ENCODE data around the gene TMEM107.

The TMEM107 gene

DNA sequence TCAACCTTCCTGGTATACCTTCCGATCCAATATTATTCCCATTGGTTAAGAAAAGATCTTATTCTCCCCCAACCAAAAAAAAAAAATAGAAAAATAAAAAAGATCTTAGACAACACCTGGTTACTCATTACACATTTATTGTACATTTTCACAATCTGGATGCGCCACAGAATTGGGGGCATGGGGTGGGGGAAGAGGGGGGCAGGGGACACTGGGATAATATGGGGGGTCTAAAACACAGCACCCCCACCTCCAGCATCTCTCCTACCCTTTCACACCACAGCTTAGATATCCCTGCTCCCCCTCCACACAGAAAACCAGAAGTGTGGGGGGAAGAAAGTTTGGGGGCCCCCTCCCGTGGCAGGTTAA, 17.2 kb downstream of the TMEM107 start:
- ChIA-PET POLR2A (interaction anchor here (0.8 to 3.6 kb wide), 6 partner anchors 8 to 29 kb away, joined by 3 to 33 read pairs (median 3); no protein-coding TSS in a partner anchor), CTCF (interaction anchor here (0.6 to 19.3 kb wide), 10 partner anchors 11 to 556 kb away, joined by 3 to 292 read pairs (median 5); partner anchors contain the start of genes HES7 and PER1)
- H3K27me3 ChIP-seq (replicated peaks in 2 of 5; ENCODE audit: control insufficient read depth in 4 of 5, insufficient read depth in 5 of 5, low read length in 4 of 5) = no peaks in the 10 kb centered on the region
- H3K9me3 ChIP-seq (ENCODE audit: control extremely low read depth in 1 of 5, control insufficient read depth in 4 of 5, insufficient read depth in 2 of 5, low read depth in 1 of 5, low read length in 4 of 5) = no peaks in the 10 kb centered on the region
- no peak for DNase-seq
- WGBS (ENCODE audit: insufficient coverage) = no CpG with 5 or more reads among the region's 3 CpGs
- no peak overlapping the region for H3K27ac ChIP-seq (ENCODE audit: insufficient read depth in 1 of 2, low read depth in 1 of 2, low read length in 2 of 2, poor library complexity in 1 of 2, severe bottlenecking in 2 of 2)
- H3K4me1 ChIP-seq (ENCODE audit: control extremely low read depth in 1 of 4, control insufficient read depth in 4 of 4, insufficient read depth in 4 of 4, low read length in 3 of 4) = peaks cover 13 to 63% (median 58%) of the 10 kb centered on the region in 4 experiments
- peaks cover 0 to 28% (median 18%) of the 10 kb centered on the region in 4 experiments for H3K36me3 ChIP-seq (ENCODE audit: control insufficient read depth in 4 of 4, insufficient read depth in 4 of 4, low read length in 3 of 4)
- no peak overlapping the region for H3K4me3 ChIP-seq (ENCODE audit: control insufficient read depth in 1 of 7, extremely low read depth in 1 of 7, insufficient read depth in 4 of 7, low read depth in 2 of 7, low read length in 6 of 7)

DNA sequence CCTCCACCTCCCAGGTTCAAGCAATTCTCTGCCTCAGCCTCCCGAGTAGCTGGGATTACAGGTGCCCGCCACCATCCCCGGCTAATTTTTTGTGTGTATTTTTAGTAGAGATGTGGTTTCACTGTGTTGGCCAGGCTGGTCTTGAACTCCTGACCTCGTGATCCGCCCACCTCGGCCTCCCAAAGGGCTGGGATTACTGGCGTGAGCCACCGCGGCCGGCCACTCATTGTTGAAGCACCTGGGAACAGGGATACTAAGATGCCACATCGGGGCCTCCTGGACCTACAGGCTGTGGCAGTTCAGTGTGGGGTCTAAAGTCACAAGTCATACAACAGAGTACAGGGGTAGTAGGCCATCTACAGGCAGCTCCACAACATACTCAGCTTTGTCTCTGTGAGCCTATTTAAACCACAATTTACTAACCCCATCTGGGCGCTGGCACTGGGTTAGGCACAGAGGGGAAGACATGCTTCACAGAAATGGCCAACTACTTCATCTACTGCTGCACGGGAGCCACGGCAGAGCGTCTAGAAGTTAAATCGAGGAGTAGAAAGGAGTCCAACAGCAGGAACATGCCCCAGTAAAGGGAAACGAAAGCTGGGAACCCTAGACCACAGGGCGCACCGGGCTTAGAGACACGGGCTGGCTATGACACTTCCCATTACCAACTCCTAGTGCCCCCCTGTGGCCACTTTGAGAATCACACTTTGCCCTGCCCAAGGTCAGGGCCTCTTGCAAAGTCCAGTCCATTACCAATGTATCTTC, 17.7 kb downstream of the TMEM107 start:
- CTCF ChIA-PET = interaction anchor here (0.6 to 19.3 kb wide), 14 partner anchors 11 to 556 kb away, joined by 3 to 292 read pairs (median 4); partner anchors contain the start of genes HES7, PER1 and RANGRF
- Histone ChIP-seq H3K27ac (ENCODE audit: insufficient read depth in 1 of 2, low read depth in 1 of 2, low read length in 2 of 2, poor library complexity in 1 of 2, severe bottlenecking in 2 of 2) (peak overlapping the region in 1 of 2 experiments; percentile 49), H3K27me3 (replicated peaks in 2 of 5; ENCODE audit: control insufficient read depth in 4 of 5, insufficient read depth in 5 of 5, low read length in 4 of 5) (no peaks in the 10 kb centered on the region), H3K4me1 (ENCODE audit: control extremely low read depth in 1 of 4, control insufficient read depth in 4 of 4, insufficient read depth in 4 of 4, low read length in 3 of 4) (peaks cover 10 to 63% (median 58%) of the 10 kb centered on the region in 4 experiments), H3K4me3 (ENCODE audit: control insufficient read depth in 1 of 7, extremely low read depth in 1 of 7, insufficient read depth in 4 of 7, low read depth in 2 of 7, low read length in 6 of 7) (peak overlapping the region in 3 of 7 experiments; percentile 5 to 54 (median 46)), H3K9me3 (ENCODE audit: control extremely low read depth in 1 of 5, control insufficient read depth in 4 of 5, insufficient read depth in 2 of 5, low read depth in 1 of 5, low read length in 4 of 5) (no peaks in the 10 kb centered on the region), H3K36me3 (ENCODE audit: control insufficient read depth in 4 of 4, insufficient read depth in 4 of 4, low read length in 3 of 4) (peaks cover 0 to 28% (median 18%) of the 10 kb centered on the region in 4 experiments)
- POLR2A ChIA-PET = interaction anchor here (0.8 to 3.6 kb wide), 6 partner anchors 7 to 29 kb away, joined by 3 to 33 read pairs (median 3); no protein-coding TSS in a partner anchor
- WGBS (ENCODE audit: insufficient coverage) = 47% methylated on average over 17 of the region's 20 CpGs
- peak; percentile 86 to 91 (median 87) for DNase-seq

DNA sequence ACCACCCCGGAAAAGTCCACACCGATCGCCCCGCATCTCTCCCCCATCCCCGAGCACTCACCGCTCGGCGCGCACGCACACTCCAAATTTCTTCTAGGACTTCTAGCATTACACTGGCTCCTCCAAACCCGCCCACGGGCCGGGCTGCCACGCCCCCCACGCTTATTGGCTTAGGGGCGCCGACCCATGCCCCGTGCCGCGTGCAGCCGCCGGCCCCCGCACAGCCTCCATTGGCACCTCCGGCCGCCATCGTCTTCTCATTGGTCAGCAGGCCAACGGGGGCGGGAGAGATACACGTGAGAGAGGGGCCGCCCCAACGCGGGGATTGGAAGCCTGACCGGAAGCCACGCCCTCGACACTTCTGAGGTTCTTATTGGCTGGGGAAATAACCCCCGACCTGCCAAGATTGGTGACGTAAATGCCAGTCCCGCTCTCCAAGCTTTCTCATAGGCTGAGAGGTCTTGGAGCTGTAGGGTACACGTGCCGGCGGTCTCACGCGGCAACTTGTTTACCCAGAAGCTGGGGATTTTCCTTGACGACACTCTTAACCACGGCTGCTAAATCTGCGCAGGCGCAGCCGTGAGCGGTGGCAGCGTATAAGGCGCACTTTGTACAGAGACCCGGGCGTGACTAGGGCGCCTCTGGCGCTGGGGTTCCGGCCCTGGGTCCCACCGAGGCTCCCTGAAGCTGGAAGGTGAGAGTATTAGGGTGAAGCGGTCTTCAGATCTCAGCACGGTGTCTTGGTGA, 19.8 kb downstream of the TMEM107 start:
- WGBS (ENCODE audit: insufficient coverage) = under 1% methylated on average over 55 of the region's 59 CpGs
- Histone ChIP-seq H3K4me1 (ENCODE audit: control extremely low read depth in 1 of 4, control insufficient read depth in 4 of 4, insufficient read depth in 4 of 4, low read length in 3 of 4) (peaks cover 15 to 68% (median 65%) of the 10 kb centered on the region in 4 experiments), H3K4me3 (ENCODE audit: control insufficient read depth in 1 of 7, extremely low read depth in 1 of 7, insufficient read depth in 4 of 7, low read depth in 2 of 7, low read length in 6 of 7) (peak overlapping the region; percentile 61 to 88 (median 73)), H3K27me3 (replicated peaks in 2 of 5; ENCODE audit: control insufficient read depth in 4 of 5, insufficient read depth in 5 of 5, low read length in 4 of 5) (no peaks in the 10 kb centered on the region), H3K36me3 (ENCODE audit: control insufficient read depth in 4 of 4, insufficient read depth in 4 of 4, low read length in 3 of 4) (peaks cover 0 to 25% (median 16%) of the 10 kb centered on the region in 4 experiments), H3K9me3 (ENCODE audit: control extremely low read depth in 1 of 5, control insufficient read depth in 4 of 5, insufficient read depth in 2 of 5, low read depth in 1 of 5, low read length in 4 of 5) (no peaks in the 10 kb centered on the region), H3K27ac (ENCODE audit: insufficient read depth in 1 of 2, low read depth in 1 of 2, low read length in 2 of 2, poor library complexity in 1 of 2, severe bottlenecking in 2 of 2) (peak overlapping the region; percentile 91 to 96)
- CTCF ChIA-PET = interaction anchor here (0.5 to 19.3 kb wide), 7 partner anchors 15 to 96 kb away, joined by 3 to 292 read pairs (median 4); partner anchors contain the start of gene PER1
- POLR2A ChIA-PET = interaction anchor here (0.5 to 4.3 kb wide), 9 partner anchors 10 to 81 kb away, joined by 3 to 33 read pairs (median 5); no protein-coding TSS in a partner anchor
- DNase-seq = peak; percentile 100

DNA sequence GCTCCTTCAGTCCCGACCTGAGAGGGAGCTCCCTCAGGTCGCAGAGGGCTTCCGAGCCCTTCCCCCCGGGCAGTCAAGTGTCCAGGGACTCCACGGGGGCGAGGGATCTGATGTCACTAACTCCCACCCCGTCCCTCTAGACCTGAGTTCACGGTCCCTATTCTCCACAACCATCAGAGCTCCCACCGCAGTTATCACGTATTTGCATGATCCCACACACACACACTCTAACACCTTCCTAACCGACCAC, 20.3 kb downstream of the TMEM107 start:
- no peaks in the 10 kb centered on the region for H3K27me3 ChIP-seq (replicated peaks in 2 of 5; ENCODE audit: control insufficient read depth in 4 of 5, insufficient read depth in 5 of 5, low read length in 4 of 5)
- ChIA-PET POLR2A (interaction anchor here (2.2 to 4.3 kb wide), 3 partner anchors 12 to 17 kb away, joined by 23 to 33 read pairs (median 24); no protein-coding TSS in a partner anchor), CTCF (interaction anchor here (1.2 to 19.3 kb wide), 3 partner anchors 14 to 64 kb away, joined by 3 to 292 read pairs (median 3); partner anchors contain the start of gene PER1)
- peak overlapping the region; percentile 61 to 88 (median 73) for H3K4me3 ChIP-seq (ENCODE audit: control insufficient read depth in 1 of 7, extremely low read depth in 1 of 7, insufficient read depth in 4 of 7, low read depth in 2 of 7, low read length in 6 of 7)
- H3K4me1 ChIP-seq (ENCODE audit: control extremely low read depth in 1 of 4, control insufficient read depth in 4 of 4, insufficient read depth in 4 of 4, low read length in 3 of 4) = peaks cover 15 to 68% (median 65%) of the 10 kb centered on the region in 4 experiments
- no peaks in the 10 kb centered on the region for H3K9me3 ChIP-seq (ENCODE audit: control extremely low read depth in 1 of 5, control insufficient read depth in 4 of 5, insufficient read depth in 2 of 5, low read depth in 1 of 5, low read length in 4 of 5)
- peaks cover 0 to 20% (median 13%) of the 10 kb centered on the region in 4 experiments for H3K36me3 ChIP-seq (ENCODE audit: control insufficient read depth in 4 of 4, insufficient read depth in 4 of 4, low read length in 3 of 4)
- 0% methylated on average over 8 of the region's 11 CpGs for WGBS (ENCODE audit: insufficient coverage)
- DNase-seq = no peak
- peak overlapping the region; percentile 91 to 96 for H3K27ac ChIP-seq (ENCODE audit: insufficient read depth in 1 of 2, low read depth in 1 of 2, low read length in 2 of 2, poor library complexity in 1 of 2, severe bottlenecking in 2 of 2)

DNA sequence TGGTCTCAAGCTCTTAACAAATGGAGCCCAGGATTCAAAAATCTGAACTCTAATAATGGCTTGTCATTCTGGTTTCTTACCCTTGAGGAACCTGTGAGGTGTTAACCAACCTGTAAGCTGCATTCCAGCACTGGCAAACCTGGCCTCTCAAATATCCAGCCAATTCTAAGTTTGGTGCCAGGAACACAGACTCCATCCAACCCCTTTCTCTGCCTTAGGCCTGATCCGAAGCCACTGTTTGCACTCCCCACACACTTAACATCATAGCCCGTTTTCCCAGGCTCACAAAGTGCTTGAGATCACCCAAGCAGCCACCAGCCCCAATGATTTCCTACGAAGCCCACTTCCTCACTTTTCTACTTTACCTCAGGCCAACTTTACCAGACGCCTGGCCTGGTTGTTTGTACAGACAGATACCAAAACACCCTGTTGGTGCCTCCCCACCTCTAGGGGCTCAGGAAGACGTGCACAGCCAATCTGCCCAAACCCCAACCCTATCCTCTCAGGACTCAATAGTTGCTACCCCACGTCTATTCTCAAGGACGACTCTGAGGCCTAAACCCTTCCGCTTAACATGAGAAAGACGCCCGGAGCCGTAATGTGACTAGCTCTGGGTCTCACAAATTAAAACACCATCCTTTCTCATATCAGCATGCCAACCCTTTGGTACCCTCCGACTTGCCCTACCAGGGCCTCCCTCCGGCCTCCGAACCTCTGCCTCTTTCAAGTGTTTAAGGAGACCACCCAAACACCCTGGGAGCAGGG, 20.8 kb downstream of the TMEM107 start:
- Histone ChIP-seq H3K36me3 (ENCODE audit: control insufficient read depth in 4 of 4, insufficient read depth in 4 of 4, low read length in 3 of 4) (peaks cover 0 to 15% (median 12%) of the 10 kb centered on the region in 4 experiments), H3K4me1 (ENCODE audit: control extremely low read depth in 1 of 4, control insufficient read depth in 4 of 4, insufficient read depth in 4 of 4, low read length in 3 of 4) (peaks cover 15 to 68% (median 68%) of the 10 kb centered on the region in 4 experiments), H3K4me3 (ENCODE audit: control insufficient read depth in 1 of 7, extremely low read depth in 1 of 7, insufficient read depth in 4 of 7, low read depth in 2 of 7, low read length in 6 of 7) (peak overlapping the region; percentile 61 to 88 (median 73)), H3K27ac (ENCODE audit: insufficient read depth in 1 of 2, low read depth in 1 of 2, low read length in 2 of 2, poor library complexity in 1 of 2, severe bottlenecking in 2 of 2) (peak overlapping the region; percentile 91 to 96), H3K27me3 (replicated peaks in 2 of 5; ENCODE audit: control insufficient read depth in 4 of 5, insufficient read depth in 5 of 5, low read length in 4 of 5) (no peaks in the 10 kb centered on the region), H3K9me3 (ENCODE audit: control extremely low read depth in 1 of 5, control insufficient read depth in 4 of 5, insufficient read depth in 2 of 5, low read depth in 1 of 5, low read length in 4 of 5) (no peaks in the 10 kb centered on the region)
- CTCF ChIA-PET = interaction anchor here (1.4 to 19.3 kb wide), 2 partner anchors 14 to 32 kb away, joined by 3 to 292 read pairs; partner anchors contain the start of gene PER1
- POLR2A ChIA-PET = interaction anchor here (1.8 to 4.3 kb wide), 4 partner anchors 12 to 18 kb away, joined by 10 to 33 read pairs (median 24); no protein-coding TSS in a partner anchor
- 60% methylated on average over 14 of the region's 14 CpGs for WGBS (ENCODE audit: insufficient coverage)
- DNase-seq = no peak

DNA sequence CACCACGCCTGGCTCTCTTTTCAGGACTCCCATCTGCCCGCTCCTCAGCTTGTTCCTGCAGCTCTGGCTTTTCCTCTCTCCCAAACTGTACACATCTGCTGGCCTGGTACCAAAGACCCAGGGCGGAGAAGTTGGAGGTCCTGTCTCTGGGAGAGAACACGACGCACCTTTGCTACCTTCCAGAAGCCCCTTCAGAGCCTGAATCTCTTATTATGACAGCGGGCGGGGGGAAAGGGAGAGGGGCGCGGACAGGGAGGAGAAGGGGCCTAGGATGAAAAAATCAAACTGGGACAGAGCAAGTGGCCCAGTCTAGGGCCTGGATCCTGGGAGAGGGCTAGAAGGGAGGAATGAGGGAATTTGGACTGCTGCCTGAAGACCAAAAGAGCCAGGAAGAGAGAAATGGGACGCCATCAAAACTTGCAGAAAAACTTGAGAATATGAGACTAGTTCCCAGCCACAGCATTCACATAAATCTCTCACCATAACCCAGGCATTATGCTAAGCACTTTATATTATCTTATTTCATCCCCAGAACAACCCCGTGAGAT, 21.5 kb downstream of the TMEM107 start:
- DNase-seq = no peak
- ChIA-PET POLR2A (interaction anchor here (1.8 to 4.3 kb wide), 3 partner anchors 11 to 19 kb away, joined by 10 to 24 read pairs (median 10); no protein-coding TSS in a partner anchor), CTCF (interaction anchor here (1.5 to 19.3 kb wide), 2 partner anchors 13 to 28 kb away, joined by 4 to 292 read pairs; partner anchors contain the start of gene PER1)
- H3K27me3 ChIP-seq (replicated peaks in 2 of 5; ENCODE audit: control insufficient read depth in 4 of 5, insufficient read depth in 5 of 5, low read length in 4 of 5) = no peaks in the 10 kb centered on the region
- 95% methylated on average over 5 of the region's 11 CpGs for WGBS (ENCODE audit: insufficient coverage)
- H3K4me1 ChIP-seq (ENCODE audit: control extremely low read depth in 1 of 4, control insufficient read depth in 4 of 4, insufficient read depth in 4 of 4, low read length in 3 of 4) = peaks cover 15 to 74% (median 71%) of the 10 kb centered on the region in 4 experiments
- H3K9me3 ChIP-seq (ENCODE audit: control extremely low read depth in 1 of 5, control insufficient read depth in 4 of 5, insufficient read depth in 2 of 5, low read depth in 1 of 5, low read length in 4 of 5) = no peaks in the 10 kb centered on the region
- H3K4me3 ChIP-seq (ENCODE audit: control insufficient read depth in 1 of 7, extremely low read depth in 1 of 7, insufficient read depth in 4 of 7, low read depth in 2 of 7, low read length in 6 of 7) = peak overlapping the region in 6 of 7 experiments; percentile 8 to 88 (median 54)
- H3K27ac ChIP-seq (ENCODE audit: insufficient read depth in 1 of 2, low read depth in 1 of 2, low read length in 2 of 2, poor library complexity in 1 of 2, severe bottlenecking in 2 of 2) = peak overlapping the region in 1 of 2 experiments; percentile 95
- peaks cover 6 to 13% (median 10%) of the 10 kb centered on the region in 4 experiments for H3K36me3 ChIP-seq (ENCODE audit: control insufficient read depth in 4 of 4, insufficient read depth in 4 of 4, low read length in 3 of 4)

Data from common myeloid progenitor, CD34-positive (primary cell).